ENCODE data around the gene XYLT2. TPM values are rescaled to one million over a fixed set of nuclear protein-coding genes. Genes with fewer than 3 reads are reported as not detected.

XYLT2 gene
- total and polyA plus RNA-seq, 2 of the 13 experiments (the other 11 are each of a cell fraction or from before 2014, with no cell fraction given), result 17.0 to 22.1 TPM

- no peak; the same call in 1 of the 2 replicates for TF ChIP-seq SPEN (CRISPR knock-in tag; IDR thresholded peaks at IDR 0.05; ENCODE audit: low read depth)
- no peak for TF ChIP-seq SRSF1 (optimal IDR thresholded peaks at IDR 0.05; ENCODE audit: low read depth, low read length)
- TF ChIP-seq ZSCAN20 (CRISPR knock-in tag; IDR thresholded peaks at IDR 0.05; ENCODE audit: borderline replicate concordance), result peak; percentile 77; the same call in 1 of the 2 replicates
- TF ChIP-seq EZH2 (conservative IDR thresholded peaks at IDR 0.05; ENCODE audit: low read depth, low read length), result no peak
- TF ChIP-seq, protein P1, sequence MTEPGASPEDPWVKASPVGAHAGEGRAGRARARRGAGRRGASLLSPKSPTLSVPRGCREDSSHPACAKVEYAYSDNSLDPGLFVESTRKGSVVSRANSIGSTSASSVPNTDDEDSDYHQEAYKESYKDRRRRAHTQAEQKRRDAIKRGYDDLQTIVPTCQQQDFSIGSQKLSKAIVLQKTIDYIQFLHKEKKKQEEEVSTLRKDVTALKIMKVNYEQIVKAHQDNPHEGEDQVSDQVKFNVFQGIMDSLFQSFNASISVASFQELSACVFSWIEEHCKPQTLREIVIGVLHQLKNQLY (CRISPR knock-in tag; IDR thresholded peaks at IDR 0.05), result no peak
- peak; percentile 83; the same call in 1 of the 2 replicates for TF ChIP-seq ZIK1 (CRISPR knock-in tag; IDR thresholded peaks at IDR 0.05; ENCODE audit: borderline replicate concordance, low read depth)
- TF ChIP-seq NFE2 (CRISPR knock-in tag; IDR thresholded peaks at IDR 0.05), result no peak
- TF ChIP-seq SOX6 (IDR thresholded peaks at IDR 0.05), result no peak
- peak; percentile 38; the same call in 1 of the 2 replicates for TF ChIP-seq SOX6 (CRISPR knock-in tag; IDR thresholded peaks at IDR 0.05)
- no peak for TF ChIP-seq LRRFIP1 (CRISPR knock-in tag; conservative IDR thresholded peaks at IDR 0.05)
- TF ChIP-seq YEATS4 (CRISPR knock-in tag; IDR thresholded peaks at IDR 0.05; ENCODE audit: borderline replicate concordance), result peak; percentile 89
- TF ChIP-seq HNRNPL (IDR thresholded peaks at IDR 0.05; ENCODE audit: low read depth, low read length), result 0 out of 2 replicates have a peak, but pooled peaks have one; percentile 30
- TF ChIP-seq ZNF724P (CRISPR knock-in tag; IDR thresholded peaks at IDR 0.05; ENCODE audit: borderline replicate concordance), result peak; percentile 76; the same call in 1 of the 2 replicates
- no peak for TF ChIP-seq GTF2F1 (IDR thresholded peaks at IDR 0.05; ENCODE audit: low read length)
- no peak for TF ChIP-seq GTF3A (CRISPR knock-in tag; conservative IDR thresholded peaks at IDR 0.05)
- TF ChIP-seq ZNF281 (CRISPR knock-in tag; IDR thresholded peaks at IDR 0.05; ENCODE audit: borderline replicate concordance), result no peak; the same call in 1 of the 2 replicates
- no peak for TF ChIP-seq RXRB (CRISPR knock-in tag; IDR thresholded peaks at IDR 0.05; ENCODE audit: borderline replicate concordance)
- TF ChIP-seq ZNF232 (CRISPR knock-in tag; IDR thresholded peaks at IDR 0.05; ENCODE audit: borderline replicate concordance), result peak; percentile 66; the same call in 1 of the 2 replicates
- no peak for TF ChIP-seq NFE2L2 (IDR thresholded peaks at IDR 0.05; ENCODE audit: low read length)
- TF ChIP-seq TRIM24 (CRISPR knock-in tag; IDR thresholded peaks at IDR 0.05), result no peak
- peak; percentile 85 for TF ChIP-seq ZNF264 (CRISPR knock-in tag; IDR thresholded peaks at IDR 0.05)
- TF ChIP-seq, protein P2, sequence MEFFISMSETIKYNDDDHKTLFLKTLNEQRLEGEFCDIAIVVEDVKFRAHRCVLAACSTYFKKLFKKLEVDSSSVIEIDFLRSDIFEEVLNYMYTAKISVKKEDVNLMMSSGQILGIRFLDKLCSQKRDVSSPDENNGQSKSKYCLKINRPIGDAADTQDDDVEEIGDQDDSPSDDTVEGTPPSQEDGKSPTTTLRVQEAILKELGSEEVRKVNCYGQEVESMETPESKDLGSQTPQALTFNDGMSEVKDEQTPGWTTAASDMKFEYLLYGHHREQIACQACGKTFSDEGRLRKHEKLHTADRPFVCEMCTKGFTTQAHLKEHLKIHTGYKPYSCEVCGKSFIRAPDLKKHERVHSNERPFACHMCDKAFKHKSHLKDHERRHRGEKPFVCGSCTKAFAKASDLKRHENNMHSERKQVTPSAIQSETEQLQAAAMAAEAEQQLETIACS (CRISPR knock-in tag; IDR thresholded peaks at IDR 0.05), result peak; percentile 94
- TF ChIP-seq ZNF251 (CRISPR knock-in tag; IDR thresholded peaks at IDR 0.05), result no peak; the same call in 1 of the 2 replicates
- peak; percentile 91 for TF ChIP-seq ZFY (CRISPR knock-in tag; IDR thresholded peaks at IDR 0.05)
Measured at GRCh38 chr17:50345432-50346312, at the start of gene XYLT2 (continued).

Data from HepG2 (cell line).